ENCODE data around the gene RAPH1. TPM values are rescaled to one million over a fixed set of nuclear protein-coding genes. Genes with fewer than 3 reads are reported as not detected.
A peak's percentile ranks its signal among the peaks of the same experiment; 100 is the strongest.

RAPH1 gene
- polyA plus RNA-seq, 1 donor from 2014 or later, result 13.9 TPM

DNA sequence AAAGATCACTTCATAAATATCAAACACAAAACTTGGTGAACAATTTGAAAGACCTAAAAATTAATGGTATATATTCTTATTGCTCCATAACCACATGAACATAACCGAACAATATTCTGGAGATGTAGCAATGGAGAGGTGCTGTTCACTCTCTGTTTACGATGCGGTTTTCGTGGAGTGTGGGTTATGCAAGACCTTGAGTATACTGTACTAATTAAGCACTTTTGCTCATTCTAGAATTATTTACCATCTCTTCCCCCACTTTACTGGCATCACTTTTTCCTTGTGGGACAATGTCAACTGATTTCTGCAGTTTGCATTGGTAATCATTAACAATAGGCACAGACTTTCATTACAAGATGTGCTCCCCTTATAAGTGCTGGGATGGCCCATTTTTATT is 97.6 kb downstream of the RAPH1 start:
- no peak for TF ChIP-seq TAF1 (IDR thresholded peaks at IDR 0.05; ENCODE audit: low read depth)
- no peaks in the 10 kb centered on the region for H3F3A ChIP-seq (ENCODE audit: insufficient read depth, low read length, poor library complexity, severe bottlenecking)

DNA sequence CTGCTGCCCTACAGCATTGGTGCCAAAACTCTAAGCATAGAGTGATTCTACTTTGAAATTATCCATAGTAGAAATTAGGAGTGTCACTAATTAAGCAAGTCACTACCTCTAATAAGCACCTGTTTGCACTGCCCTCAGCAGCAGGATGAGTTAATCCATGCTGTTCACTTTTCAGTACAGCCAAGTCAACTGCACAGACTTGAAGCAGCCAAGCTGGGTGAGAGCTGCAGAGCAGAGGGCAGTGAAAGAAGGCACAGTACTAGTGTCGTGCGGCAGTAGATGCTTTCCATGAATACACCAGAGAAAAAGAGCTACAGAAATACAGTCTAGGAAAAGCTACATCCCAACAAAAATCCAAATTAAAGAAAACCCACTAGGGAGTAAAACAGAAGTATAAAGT is 98.6 kb downstream of the RAPH1 start:
- peaks cover 7% of the 10 kb centered on the region for H3K36me3 ChIP-seq (ENCODE audit: insufficient read depth, low read length)
- no peak overlapping the region for H3K9ac ChIP-seq (ENCODE audit: low read length)
- H3K27me3 ChIP-seq (ENCODE audit: insufficient read depth, low read depth, low read length), result no peaks in the 10 kb centered on the region
- no peak overlapping the region for H3K4me3 ChIP-seq (ENCODE audit: low read length)
- no peaks in the 10 kb centered on the region for H3K9me2 ChIP-seq (ENCODE audit: insufficient read depth, low read length)
- no peaks in the 10 kb centered on the region for H3K9me3 ChIP-seq (ENCODE audit: low read length)
- H4K20me1 ChIP-seq (ENCODE audit: insufficient read depth), result peaks cover 3% of the 10 kb centered on the region
- TF ChIP-seq TAF1 (IDR thresholded peaks at IDR 0.05; ENCODE audit: low read depth) (no peak), RAD21 (conservative IDR thresholded peaks at IDR 0.05) (no peak), POLR2AphosphoS5 (IDR thresholded peaks at IDR 0.05) (peak; percentile 4), SMC3 (conservative IDR thresholded peaks at IDR 0.05; ENCODE audit: poor library complexity) (no peak), EZH2 (IDR thresholded peaks at IDR 0.05; ENCODE audit: borderline replicate concordance, insufficient read depth, low read length, poor library complexity, severe bottlenecking) (no peak)
- TF ChIP-seq, protein P1, sequence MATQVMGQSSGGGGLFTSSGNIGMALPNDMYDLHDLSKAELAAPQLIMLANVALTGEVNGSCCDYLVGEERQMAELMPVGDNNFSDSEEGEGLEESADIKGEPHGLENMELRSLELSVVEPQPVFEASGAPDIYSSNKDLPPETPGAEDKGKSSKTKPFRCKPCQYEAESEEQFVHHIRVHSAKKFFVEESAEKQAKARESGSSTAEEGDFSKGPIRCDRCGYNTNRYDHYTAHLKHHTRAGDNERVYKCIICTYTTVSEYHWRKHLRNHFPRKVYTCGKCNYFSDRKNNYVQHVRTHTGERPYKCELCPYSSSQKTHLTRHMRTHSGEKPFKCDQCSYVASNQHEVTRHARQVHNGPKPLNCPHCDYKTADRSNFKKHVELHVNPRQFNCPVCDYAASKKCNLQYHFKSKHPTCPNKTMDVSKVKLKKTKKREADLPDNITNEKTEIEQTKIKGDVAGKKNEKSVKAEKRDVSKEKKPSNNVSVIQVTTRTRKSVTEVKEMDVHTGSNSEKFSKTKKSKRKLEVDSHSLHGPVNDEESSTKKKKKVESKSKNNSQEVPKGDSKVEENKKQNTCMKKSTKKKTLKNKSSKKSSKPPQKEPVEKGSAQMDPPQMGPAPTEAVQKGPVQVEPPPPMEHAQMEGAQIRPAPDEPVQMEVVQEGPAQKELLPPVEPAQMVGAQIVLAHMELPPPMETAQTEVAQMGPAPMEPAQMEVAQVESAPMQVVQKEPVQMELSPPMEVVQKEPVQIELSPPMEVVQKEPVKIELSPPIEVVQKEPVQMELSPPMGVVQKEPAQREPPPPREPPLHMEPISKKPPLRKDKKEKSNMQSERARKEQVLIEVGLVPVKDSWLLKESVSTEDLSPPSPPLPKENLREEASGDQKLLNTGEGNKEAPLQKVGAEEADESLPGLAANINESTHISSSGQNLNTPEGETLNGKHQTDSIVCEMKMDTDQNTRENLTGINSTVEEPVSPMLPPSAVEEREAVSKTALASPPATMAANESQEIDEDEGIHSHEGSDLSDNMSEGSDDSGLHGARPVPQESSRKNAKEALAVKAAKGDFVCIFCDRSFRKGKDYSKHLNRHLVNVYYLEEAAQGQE (IDR thresholded peaks at IDR 0.05; ENCODE audit: borderline replicate concordance), result no peak
- TF ChIP-seq, protein P2, sequence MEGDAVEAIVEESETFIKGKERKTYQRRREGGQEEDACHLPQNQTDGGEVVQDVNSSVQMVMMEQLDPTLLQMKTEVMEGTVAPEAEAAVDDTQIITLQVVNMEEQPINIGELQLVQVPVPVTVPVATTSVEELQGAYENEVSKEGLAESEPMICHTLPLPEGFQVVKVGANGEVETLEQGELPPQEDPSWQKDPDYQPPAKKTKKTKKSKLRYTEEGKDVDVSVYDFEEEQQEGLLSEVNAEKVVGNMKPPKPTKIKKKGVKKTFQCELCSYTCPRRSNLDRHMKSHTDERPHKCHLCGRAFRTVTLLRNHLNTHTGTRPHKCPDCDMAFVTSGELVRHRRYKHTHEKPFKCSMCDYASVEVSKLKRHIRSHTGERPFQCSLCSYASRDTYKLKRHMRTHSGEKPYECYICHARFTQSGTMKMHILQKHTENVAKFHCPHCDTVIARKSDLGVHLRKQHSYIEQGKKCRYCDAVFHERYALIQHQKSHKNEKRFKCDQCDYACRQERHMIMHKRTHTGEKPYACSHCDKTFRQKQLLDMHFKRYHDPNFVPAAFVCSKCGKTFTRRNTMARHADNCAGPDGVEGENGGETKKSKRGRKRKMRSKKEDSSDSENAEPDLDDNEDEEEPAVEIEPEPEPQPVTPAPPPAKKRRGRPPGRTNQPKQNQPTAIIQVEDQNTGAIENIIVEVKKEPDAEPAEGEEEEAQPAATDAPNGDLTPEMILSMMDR (IDR thresholded peaks at IDR 0.05; ENCODE audit: poor library complexity, severe bottlenecking), result no peak
- no peaks in the 10 kb centered on the region for H3F3A ChIP-seq (ENCODE audit: insufficient read depth, low read length, poor library complexity, severe bottlenecking)
- H3K79me2 ChIP-seq (replicated peaks; ENCODE audit: insufficient read depth, low read length), result peaks cover 6% of the 10 kb centered on the region
- no peak overlapping the region for H3K4me2 ChIP-seq (ENCODE audit: low read length)
- no peak overlapping the region for H2AFZ ChIP-seq (ENCODE audit: low read depth, low read length)
- no peak overlapping the region for H3K27ac ChIP-seq (ENCODE audit: low read length)

More for the DNA sequence above, 97.6 kb downstream of the RAPH1 start:
- H3K79me2 ChIP-seq (replicated peaks; ENCODE audit: insufficient read depth, low read length), result peaks cover 6% of the 10 kb centered on the region
- H3K4me2 ChIP-seq (ENCODE audit: low read length), result no peak overlapping the region
- no peak overlapping the region for H3K4me3 ChIP-seq (ENCODE audit: low read length)
- no peak overlapping the region for H3K27ac ChIP-seq (ENCODE audit: low read length)
- peaks cover 7% of the 10 kb centered on the region for H3K36me3 ChIP-seq (ENCODE audit: insufficient read depth, low read length)
- H3K9me3 ChIP-seq (ENCODE audit: low read length), result no peaks in the 10 kb centered on the region
- no peak overlapping the region for H3K9ac ChIP-seq (ENCODE audit: low read length)
- H3K27me3 ChIP-seq (ENCODE audit: insufficient read depth, low read depth, low read length), result no peaks in the 10 kb centered on the region
- H2AFZ ChIP-seq (ENCODE audit: low read depth, low read length), result no peak overlapping the region
- no peaks in the 10 kb centered on the region for H3K9me2 ChIP-seq (ENCODE audit: insufficient read depth, low read length)
- peaks cover 3% of the 10 kb centered on the region for H4K20me1 ChIP-seq (ENCODE audit: insufficient read depth)

DNA sequence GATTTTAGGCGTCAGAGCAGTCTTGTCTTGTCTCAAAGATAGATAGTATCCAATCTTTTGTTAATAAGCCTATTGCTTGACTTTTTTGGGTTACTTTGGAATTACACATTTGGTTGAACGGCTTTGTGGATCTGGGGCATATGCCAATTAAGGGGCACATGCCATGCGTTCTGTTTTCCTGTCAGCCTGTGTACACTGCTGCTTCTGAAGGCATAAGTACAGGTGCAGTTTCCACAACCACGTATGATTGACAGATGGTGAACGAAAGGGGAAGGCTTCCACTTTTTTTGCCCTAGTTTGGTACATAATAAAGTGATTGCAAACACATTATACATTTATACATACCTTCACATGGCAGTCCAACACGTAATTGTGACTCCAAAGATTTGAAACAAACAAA is 102.3 kb downstream of the RAPH1 start:
- no peak overlapping the region for H2AFZ ChIP-seq (ENCODE audit: low read depth, low read length)
- H3K36me3 ChIP-seq (ENCODE audit: insufficient read depth, low read length), result peaks cover 5% of the 10 kb centered on the region
- H3K9ac ChIP-seq (ENCODE audit: low read length), result no peak overlapping the region
- TF ChIP-seq POLR2AphosphoS5 (IDR thresholded peaks at IDR 0.05) (peak; percentile 15), EP300 (conservative IDR thresholded peaks at IDR 0.05; ENCODE audit: poor library complexity, severe bottlenecking) (no peak)
- H3K27ac ChIP-seq (ENCODE audit: low read length), result no peak overlapping the region
- H3F3A ChIP-seq (ENCODE audit: insufficient read depth, low read length, poor library complexity, severe bottlenecking), result no peaks in the 10 kb centered on the region
- no peaks in the 10 kb centered on the region for H3K9me3 ChIP-seq (ENCODE audit: low read length)
- H3K4me3 ChIP-seq (ENCODE audit: low read length), result no peak overlapping the region
- peaks cover 2% of the 10 kb centered on the region for H3K79me2 ChIP-seq (replicated peaks; ENCODE audit: insufficient read depth, low read length)
- peaks cover 4% of the 10 kb centered on the region for H4K20me1 ChIP-seq (ENCODE audit: insufficient read depth)
- H3K27me3 ChIP-seq (ENCODE audit: insufficient read depth, low read depth, low read length), result no peaks in the 10 kb centered on the region
- no peaks in the 10 kb centered on the region for H3K9me2 ChIP-seq (ENCODE audit: insufficient read depth, low read length)
- H3K4me2 ChIP-seq (ENCODE audit: low read length), result no peak overlapping the region
